ENCODE data around the gene ADRA1B. TPM values are rescaled to one million over a fixed set of nuclear protein-coding genes. Genes with fewer than 3 reads are reported as not detected.

Gene ADRA1B
- total and polyA plus RNA-seq, 10 of the 15 experiments (the other 5 are each of a cell fraction or from before 2014, with no cell fraction given), result 0.04 TPM; not detected in 9

- TF ChIP-seq SPI1 (IDR thresholded peaks at IDR 0.05; ENCODE audit: borderline replicate concordance, insufficient read depth, low read depth, low read length) (peak; percentile 72; the same call in 1 of the 2 replicates), EZH2 (IDR thresholded peaks at IDR 0.05; ENCODE audit: borderline replicate concordance, control insufficient read depth, low read depth, low read length) (no peak), YY1 (IDR thresholded peaks at IDR 0.05; ENCODE audit: low read depth, low read length) (0 out of 2 replicates have a peak, but pooled peaks have one; percentile 32), NBN (IDR thresholded peaks at IDR 0.05) (no peak), CHD1 (IDR thresholded peaks at IDR 0.05; ENCODE audit: low read depth, low read length) (no peak), ZNF592 (IDR thresholded peaks at IDR 0.05) (no peak), RAD21 (IDR thresholded peaks at IDR 0.05; ENCODE audit: insufficient read depth, low read depth, low read length) (peak; percentile 75), ZNF24 (IDR thresholded peaks at IDR 0.05) (no peak)
These were observed 70.9 kb downstream of the ADRA1B start (continued) for GRCh38 chr5:159987031-159987674.

- SMC1A ChIA-PET (ENCODE audit: uncharacterized antibody, unreplicated experiment), result no interaction called here
These were observed 74.2 kb downstream of the ADRA1B start for GRCh38 chr5:159990506-159990905.

More at GRCh38 chr5:159990506-159990905, 74.2 kb downstream of the ADRA1B start:
- Histone ChIP-seq H4K20me1 (ENCODE audit: control insufficient read depth, insufficient read depth) (no peaks in the 10 kb centered on the region), H3K9me3 (replicated peaks; ENCODE audit: control insufficient read depth, insufficient read depth, low read length) (peaks cover 6% of the 10 kb centered on the region; the same call in 2 of the 3 replicates), H3K9ac (ENCODE audit: control insufficient read depth, insufficient read depth, low read length) (no peak overlapping the region), H2AFZ (ENCODE audit: control insufficient read depth, low read depth, low read length) (no peak overlapping the region), H3K4me2 (ENCODE audit: control insufficient read depth, insufficient read depth) (no peak overlapping the region), H3K27ac (ENCODE audit: control insufficient read depth, insufficient read depth) (no peak overlapping the region), H3K79me2 (ENCODE audit: control insufficient read depth, insufficient read depth, low read length) (no peaks in the 10 kb centered on the region), H3K27me3 (replicated peaks in 1 of 2; ENCODE audit: control insufficient read depth in 2 of 2, insufficient read depth in 2 of 2, low read length in 1 of 2) (peaks cover 0 to 4% of the 10 kb centered on the region in 2 experiments; a peak in 2 of 4 replicates), H3K4me3 (no peak overlapping the region), H3K4me1 (ENCODE audit: control insufficient read depth, insufficient read depth, low read length) (no peaks in the 10 kb centered on the region), H3K36me3 (ENCODE audit: control insufficient read depth in 2 of 2, insufficient read depth in 2 of 2, low read length in 1 of 2) (no peaks in the 10 kb centered on the region)
- in situ Hi-C loops (cut with MboI), result no loop called here
- ChIA-PET CTCF (interaction anchor here (0.6 kb wide), 1 partner anchor 47 kb away, joined by 3 read pairs; no protein-coding TSS in a partner anchor), POLR2A (no interaction called here), RAD21 (ENCODE audit: unreplicated experiment) (no interaction called here)
- no peak for TF ChIP-seq CBFB (IDR thresholded peaks at IDR 0.05; ENCODE audit: low read depth)
- TF ChIP-seq RFX5 (IDR thresholded peaks at IDR 0.05; ENCODE audit: low read depth, low read length), result no peak
- ATAC-seq, result 0 out of 3 replicates have a peak, but pooled peaks have one; percentile 23
- WGBS (ENCODE audit: insufficient coverage, insufficient replicate concordance, low lambda C conversion rate, missing lambda C conversion rate), result 47% methylated on average over 2 of the region's 2 CpGs
- FAIRE-seq, result no peak
- no peak for DNase-seq (ENCODE audit: low read depth, low spot score)
- intact Hi-C loops (cut with micrococcal nuclease; ENCODE audit: unreplicated experiment), result no loop called here
- BruUV-seq (replicated peaks), result no TSS peak
